Activated CD8-positive, alpha-beta T cell treated with anti-CD3 and anti-CD28 coated beads for 36 hours (primary cell): ENCODE results near the gene NKX1-1. TPM values are rescaled to one million over a fixed set of nuclear protein-coding genes. Genes with fewer than 3 reads are reported as not detected.

Source experiments
- ATAC-seq: fragments of 200-7000 bp; cut with Tn5 transposase; one replicate; pipeline ENCODE4 v1.10.0; 2021; ENCODE audit warnings: mild to moderate bottlenecking, moderate library complexity
- CTCF ChIA-PET: fragments of 350-600 bp; sonication (Branson Sonifier 250); formaldehyde crosslinking; loops from one replicate; lab custom pipeline; 2021; ENCODE audit warnings: antibody characterized with exemption; lab: Charles Lee
- POLR2A ChIA-PET: fragments of 350-600 bp; sonication (Branson Sonifier 250); formaldehyde crosslinking; loops from one replicate; lab custom pipeline; 2021; ENCODE audit warnings: antibody characterized with exemption; lab: Charles Lee
- DNase-seq: peaks from one replicate; pipeline ENCODE4 v3.0.0-alpha.2; 2020
- H3K27ac Mint-ChIP-seq: one replicate; pipeline ENCODE4 v1.8.0; 2021; ENCODE audit warnings: mild to moderate bottlenecking, mixed read lengths
- H3K27me3 Mint-ChIP-seq: one replicate; pipeline ENCODE4 v1.8.0; 2021; ENCODE audit warnings: mixed read lengths
- H3K36me3 Mint-ChIP-seq: one replicate; pipeline ENCODE4 v1.8.0; 2021; ENCODE audit warnings: low read depth, mixed read lengths
- H3K4me1 Mint-ChIP-seq: one replicate; pipeline ENCODE4 v1.8.0; 2021; ENCODE audit warnings: low read depth, mixed read lengths
- H3K4me3 Mint-ChIP-seq: one replicate; pipeline ENCODE4 v1.8.0; 2021; ENCODE audit warnings: mild to moderate bottlenecking, moderate library complexity, mixed read lengths
- H3K9me3 Mint-ChIP-seq: one replicate; pipeline ENCODE4 v1.8.0; 2021; ENCODE audit warnings: mixed read lengths
- CTCF ChIP-seq: fragments of 200-600 bp; IDR thresholded peaks from one replicate; pipeline ENCODE4 v1.8.0; 2022; ENCODE audit warnings: antibody characterized with exemption, mild to moderate bottlenecking
- intact Hi-C: fragments of 100-400 bp; cut with micrococcal nuclease; formaldehyde crosslinking; loops from one replicate; pipeline ENCODE4 v1.10.0; 2022
- total RNA-seq, 2 experiments: library from RNA; stranded (reverse); gene quantifications; one replicate each; pipeline ENCODE4 v1.2.3, GENCODE V29; 2021

Gene NKX1-1
- total RNA-seq, 2 experiments from 2014 or later = not detected

DNA sequence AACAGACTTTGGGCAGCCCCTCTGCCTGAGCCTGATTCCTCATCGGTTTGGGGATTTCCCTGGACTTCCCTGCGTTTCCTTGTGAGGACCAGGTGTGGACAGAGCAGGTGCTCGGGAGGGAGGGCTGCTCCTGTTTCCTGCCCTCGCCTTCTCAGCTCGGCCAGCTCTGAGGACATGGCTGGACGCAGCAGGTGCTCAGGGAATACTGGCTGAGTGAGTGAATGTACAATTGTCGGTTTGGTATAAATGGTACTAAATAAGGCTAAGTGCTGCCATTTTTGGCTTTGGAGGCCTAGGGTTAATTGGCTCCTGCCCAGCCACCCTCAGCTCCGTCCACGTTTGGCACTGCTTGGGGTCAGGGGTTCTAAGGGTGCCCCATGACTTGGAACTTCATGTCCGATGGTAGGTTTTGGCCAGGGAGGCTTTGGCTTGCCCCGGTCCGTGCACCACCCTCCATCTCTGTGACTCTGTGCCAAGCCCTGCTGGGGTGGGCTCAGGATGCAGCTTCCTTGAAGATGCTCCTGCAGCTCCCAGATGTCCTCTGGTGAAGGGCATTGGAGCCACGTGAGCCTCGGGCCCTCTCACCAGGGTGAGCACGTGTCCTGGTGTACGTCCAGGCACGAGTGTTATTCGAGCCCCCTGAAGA lies 45.0 kb upstream of the NKX1-1 start:
- ATAC-seq (no peak), DNase-seq (no peak)
- Mint-ChIP-seq H3K36me3 (no peaks in the 10 kb centered on the region), H3K27ac (no peak overlapping the region), H3K4me3 (no peak overlapping the region), H3K4me1 (no peaks in the 10 kb centered on the region), H3K9me3 (peaks cover 19% of the 10 kb centered on the region), H3K27me3 (peaks cover 2% of the 10 kb centered on the region)
- no peak for TF ChIP-seq CTCF
- intact Hi-C loops = no loop called here
- CTCF ChIA-PET = interaction anchor here (1.1 kb wide), 1 partner anchor 242 kb away, joined by 3 read pairs; no protein-coding TSS in a partner anchor
- POLR2A ChIA-PET = interaction anchor here (0.6 kb wide), 1 partner anchor 99 kb away, joined by 3 read pairs; no protein-coding TSS in a partner anchor

GRCh38 chr4:1449833-1450741 lies 43.8 kb upstream of the NKX1-1 start:
- Mint-ChIP-seq H3K4me1 (no peaks in the 10 kb centered on the region), H3K36me3 (no peaks in the 10 kb centered on the region), H3K9me3 (peaks cover 19% of the 10 kb centered on the region), H3K27me3 (peaks cover 2% of the 10 kb centered on the region), H3K27ac (no peak overlapping the region), H3K4me3 (no peak overlapping the region)
- TF ChIP-seq CTCF = no peak
- ChIA-PET CTCF (interaction anchor here (0.9 to 1.1 kb wide), 2 partner anchors 179 to 243 kb away, joined by 3 read pairs; no protein-coding TSS in a partner anchor), POLR2A (no interaction called here)
- ATAC-seq (no peak), DNase-seq (no peak)
- intact Hi-C loops = no loop called here

GRCh38 chr4:1449475-1449832 lies 43.2 kb upstream of the NKX1-1 start:
- ChIA-PET POLR2A (no interaction called here), CTCF (no interaction called here)
- Mint-ChIP-seq H3K27ac (no peak overlapping the region), H3K36me3 (no peaks in the 10 kb centered on the region), H3K4me3 (no peak overlapping the region), H3K27me3 (peaks cover 2% of the 10 kb centered on the region), H3K4me1 (no peaks in the 10 kb centered on the region), H3K9me3 (peaks cover 19% of the 10 kb centered on the region)
- DNase-seq = no peak
- no peak for TF ChIP-seq CTCF
- no peak for ATAC-seq
- intact Hi-C loops = no loop called here

DNA sequence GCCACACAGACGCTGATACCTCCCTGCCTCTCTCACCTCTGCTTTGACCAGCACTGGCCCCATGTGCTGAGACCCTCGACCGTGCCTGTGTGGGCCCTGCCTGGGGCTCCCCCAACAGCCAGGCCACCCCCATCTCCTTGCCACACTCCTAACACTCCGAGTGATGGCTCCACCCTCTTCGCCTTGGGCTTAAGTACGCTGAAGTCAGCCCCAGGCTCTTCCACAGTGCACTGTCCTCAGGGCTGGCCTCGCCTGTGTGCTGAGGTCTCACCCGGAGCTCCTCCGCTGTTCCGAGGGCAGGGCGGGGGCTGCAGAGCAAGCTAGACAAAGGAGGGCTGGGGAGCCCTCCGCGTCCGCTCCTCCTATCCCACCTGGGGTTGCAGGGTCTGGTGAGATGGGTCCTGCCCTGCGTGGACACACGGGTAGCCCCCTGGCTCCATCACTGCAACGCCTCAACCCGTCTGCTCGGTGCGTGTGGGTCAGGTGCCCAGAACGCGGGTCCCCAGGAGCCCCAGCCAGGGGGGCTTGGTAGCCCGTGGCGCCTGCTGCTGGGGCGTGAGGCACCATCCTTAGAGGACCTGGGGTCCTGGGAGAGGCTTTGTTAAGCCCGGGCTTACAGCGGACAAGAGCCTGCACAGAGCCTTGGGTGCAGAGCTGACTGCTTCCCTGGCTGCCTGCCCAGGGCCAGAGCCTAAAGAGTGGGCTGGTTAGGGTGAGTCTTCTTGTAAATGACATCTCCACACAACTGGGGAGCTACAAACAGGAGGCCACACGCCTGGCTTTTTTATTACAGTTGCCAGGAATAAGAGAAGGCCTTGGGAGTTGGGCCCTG lies 42.6 kb upstream of the NKX1-1 start:
- no peak for DNase-seq
- ATAC-seq = no peak
- no peak overlapping the region for H3K27ac Mint-ChIP-seq

More for the DNA sequence above, 42.6 kb upstream of the NKX1-1 start:
- peaks cover 16% of the 10 kb centered on the region for H3K9me3 Mint-ChIP-seq
- ChIA-PET POLR2A (no interaction called here), CTCF (no interaction called here)
- H3K4me1 Mint-ChIP-seq = no peaks in the 10 kb centered on the region
- no peaks in the 10 kb centered on the region for H3K36me3 Mint-ChIP-seq
- no peak overlapping the region for H3K4me3 Mint-ChIP-seq
- TF ChIP-seq CTCF = no peak
- intact Hi-C loops = no loop called here
- peaks cover 2% of the 10 kb centered on the region for H3K27me3 Mint-ChIP-seq
